HT1080 (cell line): ENCODE data around the gene BRAF. TPM values are rescaled to one million over a fixed set of nuclear protein-coding genes. Genes with fewer than 3 reads are reported as not detected.
"Not testable (repeated sequence)": the region's sequence is repeated elsewhere in the genome, so short reads cannot be mapped to it uniquely, and the experiment has no call there.

Experiments used
- DNase-seq: peaks from one replicate; pipeline ENCODE4 v3.0.0-alpha.2; 2015; ENCODE audit warnings: low read depth
- total RNA-seq: library from RNA; depleted of rRNA; stranded (reverse); fragments of >200 nt; shearing (Covaris generic); gene quantifications from 2 replicates; pipeline ENCODE4 v1.2.3, GENCODE V29; 2014

BRAF gene
- total RNA-seq, 1 experiment from 2014 or later = 8.3 TPM

- no peak for DNase-seq
Measured at GRCh38 chr7:140714331-140715040, 210.2 kb downstream of the BRAF start.

- DNase-seq = not testable (repeated sequence)
Measured at GRCh38 chr7:140712392-140712791, 212.3 kb downstream of the BRAF start.

- not testable (repeated sequence) for DNase-seq
Measured at GRCh38 chr7:140708764-140709163, 216.0 kb downstream of the BRAF start.

GRCh38 chr7:140707132-140707531 is 217.6 kb downstream of the BRAF start:
- no peak for DNase-seq

- no peak for DNase-seq
Measured at GRCh38 chr7:140704205-140704604, 220.5 kb downstream of the BRAF start.

- DNase-seq = no peak
Measured at GRCh38 chr7:140702774-140703173, 222.0 kb downstream of the BRAF start.

GRCh38 chr7:140698477-140698876 is 226.3 kb downstream of the BRAF start:
- DNase-seq = no peak

- DNase-seq = no peak
Measured at GRCh38 chr7:140697447-140698143, 227.1 kb downstream of the BRAF start.

- peak; percentile 88 for DNase-seq
Measured at GRCh38 chr7:140696680-140697446, 227.9 kb downstream of the BRAF start, which contains the start of gene NDUFB2. Gene NDUFB2 (plus strand): TSS chr7:140696708. CDS start chr7:140696745, 37 bp downstream.

- DNase-seq = no peak
Measured at GRCh38 chr7:140696024-140696679, 228.6 kb downstream of the BRAF start.

GRCh38 chr7:140695381-140695780 is 229.3 kb downstream of the BRAF start:
- no peak for DNase-seq

GRCh38 chr7:140694592-140694991 is 230.1 kb downstream of the BRAF start:
- no peak for DNase-seq

GRCh38 chr7:140693849-140694248 is 230.9 kb downstream of the BRAF start:
- not testable (repeated sequence) for DNase-seq

GRCh38 chr7:140691376-140692045 is 233.2 kb downstream of the BRAF start:
- no peak for DNase-seq

- DNase-seq = no peak
Measured at GRCh38 chr7:140689199-140690152, 235.3 kb downstream of the BRAF start.

- DNase-seq = no peak
Measured at GRCh38 chr7:140688341-140688740, 236.4 kb downstream of the BRAF start.

- DNase-seq = no peak
Measured at GRCh38 chr7:140686921-140687320, 237.8 kb downstream of the BRAF start.

- DNase-seq = no peak
Measured at GRCh38 chr7:140685407-140686087, 239.2 kb downstream of the BRAF start.
